D721Med (cell line): ENCODE data around the gene TRPC4.

Source experiments
- DNase-seq: peaks from one replicate; pipeline ENCODE4 v3.0.0; 2011; ENCODE audit warnings: low spot score; ENCODE audit not compliant: insufficient read length
- FAIRE-seq: peaks from 2 replicates; lab custom pipeline; 2011; peaks lifted over from hg19 to GRCh38; lab: Jason Lieb, UNC
- CTCF ChIP-seq: IDR thresholded peaks from 2 replicates; pipeline ENCODE4 v1.5.1; 2012; ENCODE audit warnings: mild to moderate bottlenecking, control low read depth; ENCODE audit not compliant: insufficient read depth; ENCODE audit errors: missing control alignments

The TRPC4 gene

GRCh38 chr13:37795326-37795725, 74.2 kb downstream of the TRPC4 start:
- DNase-seq (no peak), FAIRE-seq (no peak)
- no peak for TF ChIP-seq CTCF

- FAIRE-seq (no peak), DNase-seq (no peak)
- no peak for TF ChIP-seq CTCF
Observed at GRCh38 chr13:37791699-37792098, 77.9 kb downstream of the TRPC4 start.

GRCh38 chr13:37788346-37788745, 81.2 kb downstream of the TRPC4 start:
- DNase-seq: no peak
- no peak for FAIRE-seq
- TF ChIP-seq CTCF: no peak

GRCh38 chr13:37777676-37778075, 91.9 kb downstream of the TRPC4 start:
- FAIRE-seq (no peak), DNase-seq (no peak)
- no peak for TF ChIP-seq CTCF

GRCh38 chr13:37775871-37776270, 93.7 kb downstream of the TRPC4 start:
- no peak for FAIRE-seq

GRCh38 chr13:37772644-37773043, 96.9 kb downstream of the TRPC4 start:
- no peak for DNase-seq
- FAIRE-seq: no peak

More at GRCh38 chr13:37775871-37776270, 93.7 kb downstream of the TRPC4 start:
- no peak for TF ChIP-seq CTCF
- no peak for DNase-seq

More at GRCh38 chr13:37772644-37773043, 96.9 kb downstream of the TRPC4 start:
- TF ChIP-seq CTCF: no peak
